ENCODE data around the gene ACSL1.

GRCh38 chr4:184705692-184706091 lies 120.1 kb downstream of the ACSL1 start:
- TF ChIP-seq POLR2AphosphoS5 (IDR thresholded peaks at IDR 0.05; ENCODE audit: insufficient read depth, low read depth, low read length) (no peak), CTCF (IDR thresholded peaks at IDR 0.05; ENCODE audit: extremely low read depth in 1 of 2, insufficient read depth in 1 of 2, low read depth in 1 of 2, low read length in 2 of 2) (no peak), JUN (IDR thresholded peaks at IDR 0.05; ENCODE audit: borderline replicate concordance, insufficient read depth, insufficient read length, low read depth) (no peak), POLR2A (IDR thresholded peaks at IDR 0.05; ENCODE audit: low read depth, low read length) (no peak), MYC (IDR thresholded peaks at IDR 0.05; ENCODE audit: low read depth, low read length) (no peak), EZH2 (IDR thresholded peaks at IDR 0.05; ENCODE audit: borderline replicate concordance, low read depth, low read length, severe bottlenecking) (no peak)
- TF ChIP-seq, protein P1, sequence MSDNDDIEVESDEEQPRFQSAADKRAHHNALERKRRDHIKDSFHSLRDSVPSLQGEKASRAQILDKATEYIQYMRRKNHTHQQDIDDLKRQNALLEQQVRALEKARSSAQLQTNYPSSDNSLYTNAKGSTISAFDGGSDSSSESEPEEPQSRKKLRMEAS (IDR thresholded peaks at IDR 0.05; ENCODE audit: insufficient read depth, insufficient read length) = no peak

Measured in endothelial cell of umbilical vein (primary cell).